Activated naive CD8-positive, alpha-beta T cell treated with anti-CD3 and anti-CD28 coated beads, Interleukin-2, amount 50 U/mL, for 24 hours (primary cell): Measurements from ENCODE around the gene RUFY1.

Source experiments
- ATAC-seq: fragments of 150-1000 bp; cut with Tn5 transposase; one replicate; pipeline ENCODE4 v1.10.0; 2021
- DNase-seq: peaks from one replicate; pipeline ENCODE4 v3.0.0; 2021
- H3K27ac Mint-ChIP-seq: one replicate; pipeline ENCODE4 v1.8.0; 2021; ENCODE audit warnings: mild to moderate bottlenecking, mixed read lengths
- H3K27me3 Mint-ChIP-seq: one replicate; pipeline ENCODE4 v1.8.0; 2021; ENCODE audit warnings: mixed read lengths
- H3K36me3 Mint-ChIP-seq: one replicate; pipeline ENCODE4 v1.8.0; 2021; ENCODE audit warnings: low read depth, mixed read lengths
- H3K4me1 Mint-ChIP-seq: one replicate; pipeline ENCODE4 v1.8.0; 2021; ENCODE audit warnings: mixed read lengths
- H3K4me3 Mint-ChIP-seq: one replicate; pipeline ENCODE4 v1.8.0; 2021; ENCODE audit warnings: mild to moderate bottlenecking, moderate library complexity, mixed read lengths
- H3K9me3 Mint-ChIP-seq: one replicate; pipeline ENCODE4 v1.8.0; 2021; ENCODE audit warnings: mixed read lengths

Gene RUFY1

DNA sequence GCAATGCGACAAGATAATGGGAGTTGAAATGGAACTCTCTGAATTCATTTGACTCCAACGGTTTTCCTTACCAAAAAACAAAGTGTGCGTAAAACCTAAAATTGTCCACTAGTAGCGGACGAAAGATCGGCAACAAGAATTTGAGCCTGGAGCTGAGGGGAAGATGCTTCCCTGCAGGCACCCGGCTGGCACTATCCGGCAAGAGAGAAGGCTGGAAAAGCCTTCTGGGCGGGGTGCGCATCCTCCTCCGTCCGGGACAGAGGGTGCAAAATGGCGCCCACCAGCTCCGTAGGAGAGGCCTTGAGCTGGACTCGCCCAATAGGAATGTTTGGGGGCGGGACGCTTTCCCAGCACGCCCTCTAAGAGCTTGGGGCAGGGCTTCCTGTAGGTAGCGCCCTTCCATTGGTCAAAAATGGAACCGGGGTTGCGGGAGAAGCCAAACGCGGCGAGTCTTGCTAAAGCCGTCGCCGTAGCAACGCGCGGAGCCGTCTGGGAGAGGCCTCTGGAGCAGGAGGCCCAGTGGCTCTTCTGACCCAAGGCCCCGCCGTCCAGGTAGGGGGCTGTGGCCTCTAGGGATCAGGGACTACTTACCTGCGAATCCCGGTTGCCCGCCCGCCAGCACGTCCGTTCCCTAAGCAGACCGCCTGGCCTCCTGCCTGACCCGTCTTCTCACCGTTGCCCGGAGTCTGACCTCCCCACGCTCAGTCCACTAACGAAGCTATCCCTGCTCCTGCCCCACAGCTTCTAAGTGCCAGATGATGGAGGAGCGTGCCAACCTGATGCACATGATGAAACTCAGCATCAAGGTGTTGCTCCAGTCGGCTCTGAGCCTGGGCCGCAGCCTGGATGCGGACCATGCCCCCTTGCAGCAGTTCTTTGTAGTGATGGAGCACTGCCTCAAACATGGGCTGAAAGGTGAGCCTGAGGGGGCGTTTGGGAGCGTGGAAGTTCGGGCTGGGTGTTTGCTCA lies 9.2 kb downstream of the RUFY1 start:
- H3K27me3 Mint-ChIP-seq, result no peaks in the 10 kb centered on the region
- peak; percentile 84 for DNase-seq
- peak; percentile 100 for ATAC-seq
- H3K4me3 Mint-ChIP-seq, result peak overlapping the region; percentile 86
- H3K36me3 Mint-ChIP-seq, result peaks cover 37% of the 10 kb centered on the region
- peak overlapping the region; percentile 81 for H3K27ac Mint-ChIP-seq
- H3K9me3 Mint-ChIP-seq, result no peaks in the 10 kb centered on the region
- H3K4me1 Mint-ChIP-seq, result peaks cover 17% of the 10 kb centered on the region

DNA sequence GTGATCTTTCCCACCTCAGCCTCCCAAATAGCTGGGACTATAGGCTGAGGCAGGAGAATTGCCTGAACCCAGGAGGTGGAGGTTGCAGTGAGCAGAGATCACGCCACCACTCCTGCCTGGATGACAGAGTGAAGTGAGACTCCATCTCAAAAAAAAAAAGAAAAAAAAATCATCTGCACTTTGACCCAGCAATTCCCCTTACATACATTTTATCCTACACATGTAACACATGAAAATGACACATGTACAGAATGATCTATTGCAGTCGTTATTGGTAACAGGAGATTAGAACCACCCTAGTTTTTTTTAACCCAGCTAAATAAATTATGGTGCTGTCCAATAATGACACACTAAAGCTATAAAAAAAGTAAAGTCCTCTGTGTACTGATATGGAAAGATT lies 14.2 kb downstream of the RUFY1 start:
- Mint-ChIP-seq H3K27ac (no peak overlapping the region), H3K9me3 (no peaks in the 10 kb centered on the region), H3K36me3 (peaks cover 39% of the 10 kb centered on the region), H3K4me1 (peaks cover 4% of the 10 kb centered on the region), H3K27me3 (no peaks in the 10 kb centered on the region), H3K4me3 (no peak overlapping the region)
- ATAC-seq (no peak), DNase-seq (no peak)

DNA sequence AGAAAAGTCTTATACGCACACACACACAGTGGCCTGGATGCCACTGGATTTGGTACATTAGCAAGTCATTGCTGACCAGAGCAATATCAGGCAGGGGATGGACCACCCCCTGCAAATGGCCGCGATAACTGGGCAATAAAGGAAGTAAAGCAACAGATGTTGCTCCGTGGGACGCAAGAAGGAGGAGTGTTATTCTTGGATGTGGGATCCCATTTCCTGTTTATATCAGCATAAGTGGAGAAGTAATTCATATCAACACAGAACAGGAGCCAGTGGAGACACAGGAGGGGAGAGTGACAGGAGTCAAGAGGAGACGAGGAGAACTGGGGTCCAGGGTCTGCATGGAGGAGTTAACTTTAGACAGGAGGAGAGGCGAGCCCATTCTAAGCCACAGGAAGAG lies 18.4 kb downstream of the RUFY1 start:
- ATAC-seq (no peak), DNase-seq (no peak)
- no peaks in the 10 kb centered on the region for H3K4me1 Mint-ChIP-seq
- no peaks in the 10 kb centered on the region for H3K9me3 Mint-ChIP-seq
- H3K27me3 Mint-ChIP-seq, result no peaks in the 10 kb centered on the region
- H3K27ac Mint-ChIP-seq, result no peak overlapping the region
- H3K36me3 Mint-ChIP-seq, result peaks cover 29% of the 10 kb centered on the region
- no peak overlapping the region for H3K4me3 Mint-ChIP-seq

DNA sequence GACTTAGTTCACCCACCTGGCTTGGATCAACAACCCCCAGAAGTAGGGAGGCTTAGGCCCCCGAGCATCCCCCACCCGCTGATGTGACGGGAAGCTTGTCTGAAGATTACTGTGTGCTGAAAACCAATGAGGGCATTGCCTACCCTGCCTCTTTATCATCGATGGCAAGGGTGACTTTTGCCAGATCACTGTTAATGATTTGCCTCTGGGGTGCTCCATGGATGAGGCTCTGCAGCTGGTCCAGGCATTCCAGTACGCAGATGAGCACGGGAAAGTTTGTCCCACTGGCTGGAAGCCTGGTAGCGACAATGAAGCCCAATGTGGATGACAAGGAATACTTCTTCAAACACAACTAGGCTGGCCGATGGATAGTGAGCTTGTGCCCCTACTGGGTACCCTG lies 22.0 kb downstream of the RUFY1 start:
- Mint-ChIP-seq H3K9me3 (no peaks in the 10 kb centered on the region), H3K4me1 (no peaks in the 10 kb centered on the region), H3K27me3 (no peaks in the 10 kb centered on the region), H3K27ac (no peak overlapping the region), H3K4me3 (no peak overlapping the region), H3K36me3 (peaks cover 29% of the 10 kb centered on the region)
- DNase-seq (no peak), ATAC-seq (no peak)

DNA sequence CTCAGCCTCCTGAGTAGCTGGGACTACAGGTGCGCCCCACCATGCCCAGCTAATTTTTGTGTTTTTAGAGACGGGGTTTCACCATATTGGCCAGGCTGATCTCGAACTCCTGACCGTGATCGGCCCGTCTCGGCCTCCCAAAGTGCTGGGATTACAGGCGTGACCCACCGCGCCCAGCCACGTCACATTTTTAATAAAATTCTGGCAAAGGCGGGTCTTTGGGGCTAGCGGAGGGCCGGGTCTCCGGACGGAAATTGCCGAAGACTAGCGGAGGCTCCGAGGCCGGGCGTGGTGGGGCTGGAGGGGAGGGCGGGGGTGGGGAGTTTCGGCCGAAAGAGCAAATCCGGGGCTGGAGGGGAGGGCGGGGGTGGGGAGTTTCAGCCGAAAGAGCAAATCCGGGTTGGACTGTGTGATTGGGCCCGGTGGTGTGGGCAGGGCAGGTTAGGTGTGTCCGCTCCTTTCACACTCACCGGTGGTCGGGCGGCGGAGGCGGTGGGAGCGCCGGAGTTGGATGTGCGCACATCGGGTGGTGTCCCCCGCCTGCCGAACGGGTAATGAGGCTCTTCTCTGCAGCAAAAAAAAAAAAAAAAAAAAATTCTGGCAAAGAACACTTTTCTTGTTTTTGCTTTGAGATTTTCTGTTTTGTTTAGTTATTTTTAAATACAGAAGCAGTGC lies 27.1 kb downstream of the RUFY1 start:
- no peaks in the 10 kb centered on the region for H3K27me3 Mint-ChIP-seq
- no peak overlapping the region for H3K4me3 Mint-ChIP-seq
- H3K4me1 Mint-ChIP-seq, result no peaks in the 10 kb centered on the region
- no peak for ATAC-seq
- H3K9me3 Mint-ChIP-seq, result no peaks in the 10 kb centered on the region
- H3K36me3 Mint-ChIP-seq, result peaks cover 29% of the 10 kb centered on the region
- no peak overlapping the region for H3K27ac Mint-ChIP-seq
- no peak for DNase-seq

DNA sequence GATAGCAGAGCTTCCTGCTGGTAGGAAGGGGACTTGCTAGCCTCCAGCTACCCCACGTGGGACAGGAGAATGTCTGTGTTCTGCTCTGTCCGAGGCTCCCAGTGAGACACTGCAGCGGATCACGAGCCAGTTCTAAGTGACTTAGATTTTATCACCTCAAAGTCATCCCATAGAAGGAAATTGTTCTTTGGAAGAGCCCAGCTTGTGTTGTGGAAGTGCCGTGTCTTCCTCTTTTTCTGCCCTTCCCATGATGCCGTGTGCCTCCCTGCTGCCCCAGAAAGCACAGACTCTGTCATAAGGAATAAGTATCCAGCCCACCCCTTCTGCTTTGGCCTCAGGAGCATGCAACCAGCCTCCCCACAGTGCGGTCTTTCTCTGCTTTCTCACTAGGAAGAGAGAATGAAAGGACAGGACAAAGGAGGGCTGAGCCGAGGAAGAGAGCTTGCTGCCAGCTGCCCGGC lies 35.6 kb downstream of the RUFY1 start:
- Mint-ChIP-seq H3K9me3 (no peaks in the 10 kb centered on the region), H3K36me3 (peaks cover 31% of the 10 kb centered on the region), H3K27me3 (no peaks in the 10 kb centered on the region), H3K4me3 (no peak overlapping the region), H3K27ac (no peak overlapping the region), H3K4me1 (no peaks in the 10 kb centered on the region)
- ATAC-seq, result no peak
- DNase-seq, result no peak

DNA sequence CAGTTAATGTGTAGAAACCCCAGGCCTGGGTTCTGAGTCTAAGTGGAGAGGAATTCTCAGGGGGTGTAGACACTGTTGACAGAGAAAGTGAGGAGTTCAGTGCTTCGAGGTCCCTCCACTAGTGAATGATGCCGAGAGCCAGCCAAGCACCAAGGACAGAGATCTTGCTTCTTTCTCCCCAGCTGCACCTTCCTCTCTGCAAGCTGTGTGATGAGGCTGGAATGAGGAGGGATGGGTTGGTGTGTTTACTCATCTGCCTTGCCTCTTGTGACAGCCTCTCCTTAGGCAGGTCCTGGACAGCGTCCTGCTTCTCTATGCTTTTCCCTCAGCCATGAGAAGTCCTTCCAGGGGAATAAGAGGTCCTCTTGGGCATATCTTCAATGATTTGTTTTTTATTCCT lies 37.8 kb downstream of the RUFY1 start:
- ATAC-seq, result no peak
- Mint-ChIP-seq H3K9me3 (no peaks in the 10 kb centered on the region), H3K4me3 (no peak overlapping the region), H3K27ac (no peak overlapping the region), H3K36me3 (peaks cover 40% of the 10 kb centered on the region), H3K4me1 (no peaks in the 10 kb centered on the region), H3K27me3 (no peaks in the 10 kb centered on the region)
- DNase-seq, result no peak

DNA sequence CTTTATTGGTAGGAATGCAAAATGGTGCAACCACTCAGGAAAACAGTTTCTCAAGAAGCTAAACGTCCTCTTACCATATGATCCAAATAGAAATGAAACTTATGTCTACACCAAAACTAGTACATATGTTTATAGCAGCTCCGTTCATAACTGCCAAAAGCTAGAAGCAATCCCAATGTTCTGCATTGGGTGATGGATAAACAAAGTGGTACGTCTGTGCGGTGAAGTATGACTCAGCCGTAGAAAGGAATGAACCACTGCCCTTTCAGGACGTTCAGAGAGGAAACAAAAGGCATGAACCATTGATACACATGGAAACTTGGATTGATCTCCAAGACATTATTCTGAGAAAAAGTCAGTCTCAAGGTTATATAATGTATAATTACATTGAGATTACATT lies 45.6 kb downstream of the RUFY1 start:
- Mint-ChIP-seq H3K27me3 (no peaks in the 10 kb centered on the region), H3K4me1 (no peaks in the 10 kb centered on the region), H3K36me3 (peaks cover 41% of the 10 kb centered on the region), H3K9me3 (no peaks in the 10 kb centered on the region), H3K4me3 (no peak overlapping the region), H3K27ac (no peak overlapping the region)
- ATAC-seq, result no peak
- no peak for DNase-seq

DNA sequence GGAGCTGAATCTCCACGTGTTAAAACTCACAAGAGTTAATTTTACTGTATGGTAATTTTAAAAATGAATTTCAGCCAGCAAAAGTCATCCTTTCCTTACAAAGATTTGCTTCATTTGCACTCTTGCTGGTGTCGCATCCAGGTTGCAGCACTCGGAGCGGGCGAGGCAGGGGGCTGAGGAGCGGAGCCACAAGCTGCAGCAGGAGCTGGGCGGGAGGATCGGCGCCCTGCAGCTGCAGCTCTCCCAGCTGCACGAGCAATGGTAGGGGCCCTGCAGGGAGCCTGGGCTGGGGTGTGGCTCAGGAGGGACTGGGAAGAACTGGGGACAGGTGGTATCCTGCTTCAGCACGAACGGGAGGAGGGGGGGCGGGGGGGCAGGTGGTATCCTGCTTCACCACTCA lies 46.1 kb downstream of the RUFY1 start:
- DNase-seq (no peak), ATAC-seq (no peak)
- Mint-ChIP-seq H3K27me3 (no peaks in the 10 kb centered on the region), H3K27ac (no peak overlapping the region), H3K4me1 (no peaks in the 10 kb centered on the region), H3K9me3 (no peaks in the 10 kb centered on the region), H3K4me3 (no peak overlapping the region), H3K36me3 (peaks cover 41% of the 10 kb centered on the region)

DNA sequence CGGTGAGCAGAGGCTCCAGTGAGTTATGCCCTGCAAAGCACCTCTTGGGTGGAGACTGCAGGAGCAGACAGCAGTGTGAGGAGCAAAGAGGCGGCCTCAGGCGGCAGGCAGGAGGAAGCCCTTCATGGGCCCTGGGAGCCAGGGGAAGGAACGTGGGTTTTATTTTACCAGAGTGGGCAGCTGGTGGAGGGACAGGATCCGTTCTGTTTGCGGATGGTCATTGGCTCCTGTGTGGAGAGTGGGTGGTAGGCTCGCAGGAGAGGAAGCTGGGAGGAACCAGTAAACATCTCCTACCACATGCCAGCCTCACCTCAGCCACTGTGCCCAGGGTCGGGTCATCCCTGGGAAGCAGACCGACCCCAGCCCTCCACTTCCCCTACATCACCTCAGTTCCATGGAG lies 48.7 kb downstream of the RUFY1 start:
- no peaks in the 10 kb centered on the region for H3K9me3 Mint-ChIP-seq
- ATAC-seq (no peak), DNase-seq (no peak)
- H3K36me3 Mint-ChIP-seq, result peaks cover 28% of the 10 kb centered on the region
- H3K27ac Mint-ChIP-seq, result no peak overlapping the region
- no peaks in the 10 kb centered on the region for H3K4me1 Mint-ChIP-seq
- no peak overlapping the region for H3K4me3 Mint-ChIP-seq
- H3K27me3 Mint-ChIP-seq, result no peaks in the 10 kb centered on the region

DNA sequence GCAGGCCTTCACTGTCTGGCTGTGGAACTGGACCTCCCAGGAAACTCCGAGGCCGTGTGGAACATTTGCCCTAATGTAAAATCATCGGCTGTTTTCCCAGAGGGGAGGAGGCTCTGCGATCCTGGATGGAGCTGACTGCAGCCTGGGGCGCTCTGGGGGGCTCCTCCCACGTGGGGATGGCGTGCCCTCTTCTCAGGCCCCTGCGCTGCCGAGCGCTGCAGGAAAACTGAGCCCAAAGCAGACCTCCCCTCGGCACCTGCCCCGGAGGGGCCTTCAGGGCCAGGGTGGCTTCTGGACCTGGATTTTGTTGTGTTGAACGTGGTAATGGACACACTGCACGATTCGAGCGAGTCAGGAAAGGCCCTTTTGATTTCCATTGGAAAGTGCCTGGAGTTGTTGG lies 49.2 kb downstream of the RUFY1 start:
- Mint-ChIP-seq H3K27ac (no peak overlapping the region), H3K4me3 (no peak overlapping the region), H3K36me3 (peaks cover 26% of the 10 kb centered on the region), H3K9me3 (no peaks in the 10 kb centered on the region), H3K4me1 (no peaks in the 10 kb centered on the region), H3K27me3 (no peaks in the 10 kb centered on the region)
- no peak for DNase-seq
- peak; percentile 17 for ATAC-seq

DNA sequence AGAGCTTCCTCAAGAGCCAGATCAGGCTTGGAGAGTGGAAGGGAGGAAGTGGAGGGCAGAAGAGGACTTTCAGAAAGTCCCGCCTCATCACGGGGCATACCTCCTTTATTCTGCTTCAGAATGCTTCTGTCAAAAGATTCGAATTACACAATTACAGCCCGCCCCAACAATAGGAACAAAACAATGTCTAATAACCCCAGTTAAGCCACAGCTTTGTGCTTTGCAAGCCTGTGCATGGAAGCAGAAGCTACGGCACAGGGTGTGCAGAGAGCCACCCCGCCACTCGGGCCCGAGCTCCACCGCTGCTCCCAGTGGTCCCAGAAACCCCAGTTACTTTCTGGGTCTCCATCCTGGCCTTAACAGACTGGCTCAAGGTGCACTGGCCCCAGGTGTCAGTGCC lies 49.6 kb downstream of the RUFY1 start:
- Mint-ChIP-seq H3K9me3 (no peaks in the 10 kb centered on the region), H3K27me3 (no peaks in the 10 kb centered on the region), H3K4me3 (no peak overlapping the region), H3K4me1 (no peaks in the 10 kb centered on the region), H3K27ac (no peak overlapping the region), H3K36me3 (peaks cover 23% of the 10 kb centered on the region)
- DNase-seq (no peak), ATAC-seq (no peak)

DNA sequence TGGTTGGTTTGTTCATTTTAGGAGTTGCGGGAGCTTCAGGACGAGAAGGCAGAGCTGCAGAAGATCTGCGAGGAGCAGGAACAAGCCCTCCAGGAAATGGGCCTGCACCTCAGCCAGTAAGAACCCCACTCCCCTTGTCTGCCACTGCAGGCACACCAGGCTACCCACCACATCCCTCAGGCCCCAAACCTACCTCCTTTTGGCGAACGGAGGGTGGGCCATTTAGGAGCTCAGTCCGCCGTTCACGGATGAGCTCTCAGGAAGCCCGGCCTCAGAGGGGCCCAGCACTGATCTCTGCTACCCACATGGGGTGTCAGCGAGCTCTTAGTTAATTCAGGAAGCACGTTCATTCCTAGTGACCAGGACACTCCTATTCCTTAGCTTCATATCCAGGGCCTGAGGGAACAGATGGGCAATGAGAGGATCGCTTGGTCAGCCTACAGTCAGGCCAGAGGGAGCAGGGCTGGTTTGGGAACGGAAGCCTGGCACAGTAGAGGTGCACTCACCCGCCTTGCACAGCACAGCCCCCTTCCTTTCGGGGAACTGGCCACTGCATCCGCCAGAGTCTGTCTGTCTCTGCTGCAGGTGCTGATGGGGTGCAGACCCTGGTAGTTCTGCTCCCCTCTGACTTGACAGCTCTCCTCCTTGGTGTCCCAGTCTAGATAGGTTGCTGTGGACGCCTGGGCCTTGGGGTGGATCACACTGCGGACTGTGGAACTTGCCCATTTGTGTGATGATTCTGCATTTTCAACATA lies 51.7 kb downstream of the RUFY1 start:
- H3K27ac Mint-ChIP-seq, result no peak overlapping the region
- no peaks in the 10 kb centered on the region for H3K9me3 Mint-ChIP-seq
- ATAC-seq (no peak), DNase-seq (no peak)
- H3K27me3 Mint-ChIP-seq, result no peaks in the 10 kb centered on the region
- no peak overlapping the region for H3K4me3 Mint-ChIP-seq
- peaks cover 16% of the 10 kb centered on the region for H3K36me3 Mint-ChIP-seq
- H3K4me1 Mint-ChIP-seq, result no peaks in the 10 kb centered on the region

DNA sequence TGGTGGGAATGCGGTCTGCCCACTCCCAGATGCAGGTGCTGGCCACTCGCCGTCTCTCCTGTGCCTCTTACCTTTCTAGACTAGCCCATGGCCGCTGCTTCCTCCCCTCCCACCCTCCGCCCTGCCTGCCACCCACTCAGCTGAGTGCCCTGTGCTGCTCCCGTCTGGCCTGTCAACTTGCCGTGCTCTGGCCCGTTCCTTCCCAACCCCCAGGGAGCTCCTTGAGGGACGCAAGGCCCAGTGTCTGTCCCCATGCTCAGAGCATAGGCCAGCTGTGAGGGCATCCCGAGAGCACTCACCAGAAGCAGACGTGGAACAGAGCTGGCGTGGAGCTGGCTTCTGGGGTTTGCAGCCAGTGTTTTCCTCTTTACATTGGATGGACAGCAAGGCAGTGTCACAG lies 53.0 kb downstream of the RUFY1 start:
- ATAC-seq, result no peak
- Mint-ChIP-seq H3K9me3 (no peaks in the 10 kb centered on the region), H3K4me1 (peaks cover under 1% of the 10 kb centered on the region), H3K27ac (no peak overlapping the region), H3K27me3 (no peaks in the 10 kb centered on the region), H3K4me3 (no peak overlapping the region), H3K36me3 (peaks cover 15% of the 10 kb centered on the region)
- DNase-seq, result no peak
